Activated CD4-positive, alpha-beta T cell treated with anti-CD3 and anti-CD28 coated beads, Interleukin-2, amount 10 ng/mL, durations not matched to agents 24 days and 14 days (primary cell): ENCODE data around the gene OR6C75. TPM values are rescaled to one million over a fixed set of nuclear protein-coding genes. Genes with fewer than 3 reads are reported as not detected.
"Not testable (repeated sequence)": the region's sequence is repeated elsewhere in the genome, so short reads cannot be mapped to it uniquely, and the experiment has no call there.

Experiments used
- DNase-seq: peaks from one replicate; pipeline ENCODE4 v3.0.0; 2022
- H3K27ac Mint-ChIP-seq: one replicate; pipeline ENCODE4 v1.8.0; 2022; ENCODE audit warnings: mild to moderate bottlenecking, mixed read lengths
- H3K27me3 Mint-ChIP-seq: one replicate; pipeline ENCODE4 v1.8.0; 2022; ENCODE audit warnings: mixed read lengths
- H3K36me3 Mint-ChIP-seq: one replicate; pipeline ENCODE4 v1.8.0; 2022; ENCODE audit warnings: low read depth, mild to moderate bottlenecking, mixed read lengths
- H3K4me1 Mint-ChIP-seq: one replicate; pipeline ENCODE4 v1.8.0; 2021; ENCODE audit warnings: mixed read lengths
- H3K4me3 Mint-ChIP-seq: one replicate; pipeline ENCODE4 v1.8.0; 2022; ENCODE audit warnings: mild to moderate bottlenecking, moderate library complexity, mixed read lengths
- H3K9me3 Mint-ChIP-seq: one replicate; pipeline ENCODE4 v1.8.0; 2021; ENCODE audit warnings: mixed read lengths
- intact Hi-C: fragments of 100-400 bp; cut with micrococcal nuclease; formaldehyde crosslinking; loops from one replicate; pipeline ENCODE4 v1.15.1; 2023
- total RNA-seq: library from RNA; stranded (reverse); gene quantifications from 2 replicates; pipeline ENCODE4 v1.2.3, GENCODE V29; 2022

OR6C75 gene
- total RNA-seq, 1 donor from 2014 or later: not detected

DNA sequence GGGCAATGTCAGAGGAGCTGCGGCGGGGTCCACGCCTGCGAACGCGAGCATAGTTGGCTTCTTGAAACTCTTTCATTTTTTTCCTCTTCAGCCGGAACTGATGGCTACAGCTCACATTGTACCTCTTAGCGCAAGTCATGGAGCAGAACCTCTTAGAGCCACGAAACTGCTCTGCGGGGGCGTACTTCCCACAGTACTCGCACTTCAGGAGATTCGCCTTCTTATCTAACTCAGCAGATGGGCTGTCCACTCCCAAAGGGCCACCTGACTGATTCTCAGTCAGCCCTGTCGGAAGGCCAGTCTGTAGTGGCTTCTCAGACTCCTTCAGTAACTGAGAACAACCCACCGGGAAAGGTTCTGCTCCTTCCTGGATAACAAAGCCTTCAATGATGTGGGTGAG, 49.4 kb downstream of the OR6C75 start:
- H3K27ac Mint-ChIP-seq, intact Hi-C loops, H3K4me3 Mint-ChIP-seq, DNase-seq, H3K4me1 Mint-ChIP-seq, H3K9me3 Mint-ChIP-seq, H3K36me3 Mint-ChIP-seq: not testable (repeated sequence)
- H3K27me3 Mint-ChIP-seq: peaks cover 30% of the 10 kb centered on the region

DNA sequence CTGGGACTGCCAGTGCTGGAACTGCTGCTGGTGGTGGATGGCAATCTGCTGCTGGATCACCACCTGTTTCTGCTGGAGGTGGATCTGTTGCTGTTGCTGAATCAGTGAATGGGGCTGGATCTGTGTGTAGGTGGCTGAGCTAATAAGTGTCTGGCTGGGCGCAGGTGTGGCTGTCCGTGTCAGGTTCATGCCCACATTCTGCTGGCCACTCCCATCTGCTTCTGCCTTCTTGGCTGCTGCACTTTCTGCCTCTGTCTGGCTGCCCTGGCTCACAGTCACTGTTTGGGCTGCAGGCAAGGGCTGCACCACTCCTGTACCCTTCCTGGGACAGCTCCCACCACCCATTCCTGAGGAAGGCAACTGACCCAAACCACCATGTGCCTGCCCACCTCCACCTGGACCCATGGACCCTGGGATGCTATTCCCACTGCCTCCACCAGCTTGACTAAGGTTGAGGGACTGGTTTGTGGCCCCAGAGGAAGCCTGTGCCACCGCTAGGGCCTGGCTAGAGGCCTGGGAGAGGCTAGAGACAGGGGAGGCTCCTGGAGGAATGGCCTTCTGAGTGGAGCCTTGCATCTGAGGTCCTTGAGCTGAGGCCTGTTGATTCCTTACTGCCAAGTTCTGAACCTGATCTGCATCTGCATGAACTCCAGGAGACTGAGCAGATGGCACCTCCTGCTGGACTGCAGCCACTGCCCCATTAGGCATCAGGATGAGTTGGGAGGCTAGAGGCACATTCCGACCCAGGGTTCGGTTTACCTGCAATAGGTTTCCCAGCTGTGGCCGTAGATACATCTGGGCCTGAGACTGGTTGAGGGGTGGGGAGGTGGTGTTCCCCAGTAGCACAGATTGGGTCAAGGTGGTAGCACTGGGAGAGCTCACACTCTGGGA, 51.0 kb downstream of the OR6C75 start:
- H3K9me3 Mint-ChIP-seq, H3K4me1 Mint-ChIP-seq, intact Hi-C loops, H3K4me3 Mint-ChIP-seq, H3K27ac Mint-ChIP-seq, H3K36me3 Mint-ChIP-seq, DNase-seq: not testable (repeated sequence)
- peaks cover 34% of the 10 kb centered on the region for H3K27me3 Mint-ChIP-seq

- H3K4me1 Mint-ChIP-seq, H3K9me3 Mint-ChIP-seq, DNase-seq, intact Hi-C loops, H3K36me3 Mint-ChIP-seq, H3K27ac Mint-ChIP-seq, H3K4me3 Mint-ChIP-seq: not testable (repeated sequence)
- peaks cover 38% of the 10 kb centered on the region for H3K27me3 Mint-ChIP-seq
Measured at GRCh38 chr12:55414396-55414823, 51.6 kb downstream of the OR6C75 start.

DNA sequence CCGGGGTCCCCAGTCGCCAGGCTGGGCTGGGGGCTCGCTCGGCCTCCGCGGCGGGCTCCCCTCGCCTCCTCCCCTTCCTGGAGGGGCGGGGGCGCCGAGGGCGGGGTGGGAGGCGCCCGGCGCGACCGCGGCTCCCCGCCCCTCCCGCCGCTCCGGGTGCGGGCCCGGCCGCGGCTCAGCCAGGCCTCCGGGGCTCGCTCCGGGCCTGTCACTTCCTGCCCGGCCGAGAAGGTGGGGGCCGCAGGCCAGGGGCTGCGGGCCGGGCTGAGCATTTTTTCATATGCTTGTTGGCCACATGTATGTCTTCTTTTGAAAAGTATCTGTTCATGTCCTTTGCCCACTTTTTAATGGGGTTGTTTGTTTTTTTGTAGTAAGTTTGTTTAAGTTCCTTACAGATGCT, 52.1 kb downstream of the OR6C75 start:
- H3K36me3 Mint-ChIP-seq, intact Hi-C loops, H3K4me1 Mint-ChIP-seq, H3K9me3 Mint-ChIP-seq, H3K4me3 Mint-ChIP-seq, H3K27ac Mint-ChIP-seq, DNase-seq: not testable (repeated sequence)
- H3K27me3 Mint-ChIP-seq: peaks cover 38% of the 10 kb centered on the region

GRCh38 chr12:55416961-55417360, 54.2 kb downstream of the OR6C75 start:
- DNase-seq: no peak
- H3K4me3 Mint-ChIP-seq: no peak overlapping the region
- H3K9me3 Mint-ChIP-seq: no peaks in the 10 kb centered on the region
- no peaks in the 10 kb centered on the region for H3K4me1 Mint-ChIP-seq
- intact Hi-C loops: no loop called here
- no peak overlapping the region for H3K27ac Mint-ChIP-seq
- no peaks in the 10 kb centered on the region for H3K36me3 Mint-ChIP-seq
- peaks cover 38% of the 10 kb centered on the region for H3K27me3 Mint-ChIP-seq

Other genes with a start within 250 kb of the OR6C75 start
- gene OR9K2, start 236.6 kb upstream of the OR6C75 start, total RNA-seq: not detected in 2 replicates
- gene OR10A7, start 141.9 kb upstream of the OR6C75 start, total RNA-seq: not detected in 2 replicates
- gene OR6C74, start 118.4 kb upstream of the OR6C75 start, total RNA-seq: not detected in 2 replicates
- not detected in 2 replicates for gene OR6C6, start 66.4 kb upstream of the OR6C75 start, total RNA-seq
- gene OR6C1, start 48.6 kb upstream of the OR6C75 start, total RNA-seq: not detected in 2 replicates
- gene OR6C3, start 32.2 kb upstream of the OR6C75 start, total RNA-seq: not detected in 2 replicates
- gene OR6C65, start 37.6 kb downstream of the OR6C75 start, total RNA-seq: not detected in 2 replicates
- not detected in 2 replicates for gene OR6C76, start 63.3 kb downstream of the OR6C75 start, total RNA-seq
- gene OR6C2, start 81.1 kb downstream of the OR6C75 start, total RNA-seq: not detected in 2 replicates
- gene OR6C70, start 107.2 kb downstream of the OR6C75 start, total RNA-seq: not detected in 2 replicates
- gene OR6C68, start 129.4 kb downstream of the OR6C75 start, total RNA-seq: not detected in 2 replicates
- not detected in 2 replicates for gene OR6C4, start 186.6 kb downstream of the OR6C75 start, total RNA-seq
- gene OR2AP1, start 209.5 kb downstream of the OR6C75 start, total RNA-seq: not detected in 2 replicates